H1 (cell line): ENCODE results near the gene MAP1B. TPM values are rescaled to one million over a fixed set of nuclear protein-coding genes. Genes with fewer than 3 reads are reported as not detected.

ENCODE experiments used
- CTBP2 ChIP-seq: IDR thresholded peaks from 2 replicates; pipeline ENCODE4 v1.7.0; 2011; ENCODE audit warnings: borderline replicate concordance, mild to moderate bottlenecking, moderate library complexity, mixed read lengths, low read length; ENCODE audit not compliant: insufficient read depth, insufficient read length
- KDM1A ChIP-seq: fragments of 200-600, 300-600 bp; sonication (generic); IDR thresholded peaks from 2 replicates; pipeline ENCODE4 v1.7.1; 2016; ENCODE audit warnings: mild to moderate bottlenecking, low read length, borderline replicate concordance
- POLR2AphosphoS5 ChIP-seq: IDR thresholded peaks from 2 replicates; pipeline ENCODE4 v1.6.1; 2011; ENCODE audit warnings: low read depth, low read length
- RFX5 ChIP-seq: IDR thresholded peaks from 2 replicates; pipeline ENCODE4 v1.6.1; 2011; ENCODE audit warnings: low read depth, low read length, improper control_type of control experiment, borderline replicate concordance
- RNF2 ChIP-seq: fragments of 200-900, 300-1000 bp; sonication (generic); IDR thresholded peaks from 2 replicates; pipeline ENCODE4 v1.7.1; 2016; ENCODE audit warnings: borderline replicate concordance, low read depth, mild to moderate bottlenecking, antibody characterized with exemption, low read length; ENCODE audit not compliant: poor library complexity, severe bottlenecking; ENCODE audit errors: missing control alignments
- YY1 ChIP-seq: IDR thresholded peaks from 2 replicates; pipeline ENCODE4 v1.6.1; 2011; ENCODE audit warnings: low read depth, mild to moderate bottlenecking, low read length
- polyA plus RNA-seq, 7 experiments: library from polyadenylated mRNA; depleted of rRNA in 3 of 7; stranded (reverse) in 5 of 7; unstranded in 2 of 7; fragments of >200 nt in 5 of 7; fragments of 200-250 nt in 2 of 7; gene quantifications; 1 replicate in 5 of 7; 2 replicates in 1 of 7; 4 replicates in 1 of 7; pipeline versions ENCODE4 v1.2.1 to v1.2.3, GENCODE V29; 2011 to 2013; ENCODE audit warnings: missing spikeins in 2 of 7, mixed read lengths in 2 of 7
- total RNA-seq: library from RNA; stranded (reverse); fragmentation: NEBNext Ultra II Directional; extraction: Animal tissue kit (Norgen Biotek cat#: 25700); gene quantifications from 2 replicates; pipeline ENCODE4 v1.2.1, GENCODE V29; 2021
- TF ChIP-seq, protein P1 (sequence below): fragments of 300-600 bp; sonication (generic); IDR thresholded peaks from 2 replicates; pipeline ENCODE4 v1.7.1; 2012; ENCODE audit warnings: low read length, moderate library complexity, mild to moderate bottlenecking, inconsistent platforms; ENCODE audit not compliant: insufficient replicate concordance
- TF ChIP-seq, protein P2 (sequence below): IDR thresholded peaks from 2 replicates; pipeline ENCODE4 v1.6.1; 2011; ENCODE audit warnings: low read depth, mild to moderate bottlenecking, low read length; ENCODE audit not compliant: insufficient read depth

The MAP1B gene
- total and polyA plus RNA-seq, 2 of the 8 experiments (the other 6 are each of a cell fraction or from before 2014, with no cell fraction given): 24.5 to 120 TPM

DNA sequence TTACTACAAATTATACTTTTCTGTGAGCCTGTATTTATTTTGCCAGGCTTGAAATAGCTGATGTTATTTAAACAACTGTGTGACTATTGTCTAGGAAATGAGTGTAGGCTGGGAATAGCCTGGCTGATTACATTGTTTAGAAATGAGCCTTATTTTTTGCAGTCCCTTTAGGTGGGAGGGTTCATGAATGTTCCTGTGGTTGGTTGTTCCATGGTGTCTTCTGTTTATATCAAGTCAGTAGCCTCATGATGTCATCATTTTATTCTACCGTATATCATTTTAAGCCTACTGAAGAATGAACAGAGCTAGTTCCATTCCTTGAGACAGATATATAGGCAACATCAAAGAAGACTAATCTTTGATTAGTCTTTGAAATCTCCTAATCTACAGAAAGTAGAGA lies 53.1 kb downstream of the MAP1B start (continued):
- TF ChIP-seq, protein P1, sequence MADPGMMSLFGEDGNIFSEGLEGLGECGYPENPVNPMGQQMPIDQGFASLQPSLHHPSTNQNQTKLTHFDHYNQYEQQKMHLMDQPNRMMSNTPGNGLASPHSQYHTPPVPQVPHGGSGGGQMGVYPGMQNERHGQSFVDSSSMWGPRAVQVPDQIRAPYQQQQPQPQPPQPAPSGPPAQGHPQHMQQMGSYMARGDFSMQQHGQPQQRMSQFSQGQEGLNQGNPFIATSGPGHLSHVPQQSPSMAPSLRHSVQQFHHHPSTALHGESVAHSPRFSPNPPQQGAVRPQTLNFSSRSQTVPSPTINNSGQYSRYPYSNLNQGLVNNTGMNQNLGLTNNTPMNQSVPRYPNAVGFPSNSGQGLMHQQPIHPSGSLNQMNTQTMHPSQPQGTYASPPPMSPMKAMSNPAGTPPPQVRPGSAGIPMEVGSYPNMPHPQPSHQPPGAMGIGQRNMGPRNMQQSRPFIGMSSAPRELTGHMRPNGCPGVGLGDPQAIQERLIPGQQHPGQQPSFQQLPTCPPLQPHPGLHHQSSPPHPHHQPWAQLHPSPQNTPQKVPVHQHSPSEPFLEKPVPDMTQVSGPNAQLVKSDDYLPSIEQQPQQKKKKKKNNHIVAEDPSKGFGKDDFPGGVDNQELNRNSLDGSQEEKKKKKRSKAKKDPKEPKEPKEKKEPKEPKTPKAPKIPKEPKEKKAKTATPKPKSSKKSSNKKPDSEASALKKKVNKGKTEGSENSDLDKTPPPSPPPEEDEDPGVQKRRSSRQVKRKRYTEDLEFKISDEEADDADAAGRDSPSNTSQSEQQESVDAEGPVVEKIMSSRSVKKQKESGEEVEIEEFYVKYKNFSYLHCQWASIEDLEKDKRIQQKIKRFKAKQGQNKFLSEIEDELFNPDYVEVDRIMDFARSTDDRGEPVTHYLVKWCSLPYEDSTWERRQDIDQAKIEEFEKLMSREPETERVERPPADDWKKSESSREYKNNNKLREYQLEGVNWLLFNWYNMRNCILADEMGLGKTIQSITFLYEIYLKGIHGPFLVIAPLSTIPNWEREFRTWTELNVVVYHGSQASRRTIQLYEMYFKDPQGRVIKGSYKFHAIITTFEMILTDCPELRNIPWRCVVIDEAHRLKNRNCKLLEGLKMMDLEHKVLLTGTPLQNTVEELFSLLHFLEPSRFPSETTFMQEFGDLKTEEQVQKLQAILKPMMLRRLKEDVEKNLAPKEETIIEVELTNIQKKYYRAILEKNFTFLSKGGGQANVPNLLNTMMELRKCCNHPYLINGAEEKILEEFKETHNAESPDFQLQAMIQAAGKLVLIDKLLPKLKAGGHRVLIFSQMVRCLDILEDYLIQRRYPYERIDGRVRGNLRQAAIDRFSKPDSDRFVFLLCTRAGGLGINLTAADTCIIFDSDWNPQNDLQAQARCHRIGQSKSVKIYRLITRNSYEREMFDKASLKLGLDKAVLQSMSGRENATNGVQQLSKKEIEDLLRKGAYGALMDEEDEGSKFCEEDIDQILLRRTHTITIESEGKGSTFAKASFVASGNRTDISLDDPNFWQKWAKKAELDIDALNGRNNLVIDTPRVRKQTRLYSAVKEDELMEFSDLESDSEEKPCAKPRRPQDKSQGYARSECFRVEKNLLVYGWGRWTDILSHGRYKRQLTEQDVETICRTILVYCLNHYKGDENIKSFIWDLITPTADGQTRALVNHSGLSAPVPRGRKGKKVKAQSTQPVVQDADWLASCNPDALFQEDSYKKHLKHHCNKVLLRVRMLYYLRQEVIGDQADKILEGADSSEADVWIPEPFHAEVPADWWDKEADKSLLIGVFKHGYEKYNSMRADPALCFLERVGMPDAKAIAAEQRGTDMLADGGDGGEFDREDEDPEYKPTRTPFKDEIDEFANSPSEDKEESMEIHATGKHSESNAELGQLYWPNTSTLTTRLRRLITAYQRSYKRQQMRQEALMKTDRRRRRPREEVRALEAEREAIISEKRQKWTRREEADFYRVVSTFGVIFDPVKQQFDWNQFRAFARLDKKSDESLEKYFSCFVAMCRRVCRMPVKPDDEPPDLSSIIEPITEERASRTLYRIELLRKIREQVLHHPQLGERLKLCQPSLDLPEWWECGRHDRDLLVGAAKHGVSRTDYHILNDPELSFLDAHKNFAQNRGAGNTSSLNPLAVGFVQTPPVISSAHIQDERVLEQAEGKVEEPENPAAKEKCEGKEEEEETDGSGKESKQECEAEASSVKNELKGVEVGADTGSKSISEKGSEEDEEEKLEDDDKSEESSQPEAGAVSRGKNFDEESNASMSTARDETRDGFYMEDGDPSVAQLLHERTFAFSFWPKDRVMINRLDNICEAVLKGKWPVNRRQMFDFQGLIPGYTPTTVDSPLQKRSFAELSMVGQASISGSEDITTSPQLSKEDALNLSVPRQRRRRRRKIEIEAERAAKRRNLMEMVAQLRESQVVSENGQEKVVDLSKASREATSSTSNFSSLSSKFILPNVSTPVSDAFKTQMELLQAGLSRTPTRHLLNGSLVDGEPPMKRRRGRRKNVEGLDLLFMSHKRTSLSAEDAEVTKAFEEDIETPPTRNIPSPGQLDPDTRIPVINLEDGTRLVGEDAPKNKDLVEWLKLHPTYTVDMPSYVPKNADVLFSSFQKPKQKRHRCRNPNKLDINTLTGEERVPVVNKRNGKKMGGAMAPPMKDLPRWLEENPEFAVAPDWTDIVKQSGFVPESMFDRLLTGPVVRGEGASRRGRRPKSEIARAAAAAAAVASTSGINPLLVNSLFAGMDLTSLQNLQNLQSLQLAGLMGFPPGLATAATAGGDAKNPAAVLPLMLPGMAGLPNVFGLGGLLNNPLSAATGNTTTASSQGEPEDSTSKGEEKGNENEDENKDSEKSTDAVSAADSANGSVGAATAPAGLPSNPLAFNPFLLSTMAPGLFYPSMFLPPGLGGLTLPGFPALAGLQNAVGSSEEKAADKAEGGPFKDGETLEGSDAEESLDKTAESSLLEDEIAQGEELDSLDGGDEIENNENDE: no peak
- TF ChIP-seq RFX5 (no peak), RNF2 (no peak), CTBP2 (no peak), POLR2AphosphoS5 (no peak), KDM1A (no peak), YY1 (no peak)
- TF ChIP-seq, protein P2, sequence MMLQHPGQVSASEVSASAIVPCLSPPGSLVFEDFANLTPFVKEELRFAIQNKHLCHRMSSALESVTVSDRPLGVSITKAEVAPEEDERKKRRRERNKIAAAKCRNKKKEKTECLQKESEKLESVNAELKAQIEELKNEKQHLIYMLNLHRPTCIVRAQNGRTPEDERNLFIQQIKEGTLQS: no peak
